Testis (tissue), 2 donors: ENCODE measurements around the gene BUD13.

ENCODE experiments used
- POLR2A ChIP-seq: fragments of 450-650 bp; IDR thresholded peaks from one replicate; pipeline ENCODE4 v1.6.1; 2017; ENCODE audit warnings: antibody characterized with exemption, mild to moderate bottlenecking, moderate library complexity
- TF ChIP-seq, protein P1 (sequence below), 3 experiments: fragments of 450-650 bp in 2 of 3; fragments of 200-600 bp in 1 of 3; sonication (generic) in 1 of 3; IDR thresholded peaks; one replicate each; pipeline ENCODE4 v1.5.1; 2016 to 2019; ENCODE audit warnings: antibody characterized with exemption in 3 of 3, mild to moderate bottlenecking in 2 of 3, moderate library complexity in 1 of 3

DNA sequence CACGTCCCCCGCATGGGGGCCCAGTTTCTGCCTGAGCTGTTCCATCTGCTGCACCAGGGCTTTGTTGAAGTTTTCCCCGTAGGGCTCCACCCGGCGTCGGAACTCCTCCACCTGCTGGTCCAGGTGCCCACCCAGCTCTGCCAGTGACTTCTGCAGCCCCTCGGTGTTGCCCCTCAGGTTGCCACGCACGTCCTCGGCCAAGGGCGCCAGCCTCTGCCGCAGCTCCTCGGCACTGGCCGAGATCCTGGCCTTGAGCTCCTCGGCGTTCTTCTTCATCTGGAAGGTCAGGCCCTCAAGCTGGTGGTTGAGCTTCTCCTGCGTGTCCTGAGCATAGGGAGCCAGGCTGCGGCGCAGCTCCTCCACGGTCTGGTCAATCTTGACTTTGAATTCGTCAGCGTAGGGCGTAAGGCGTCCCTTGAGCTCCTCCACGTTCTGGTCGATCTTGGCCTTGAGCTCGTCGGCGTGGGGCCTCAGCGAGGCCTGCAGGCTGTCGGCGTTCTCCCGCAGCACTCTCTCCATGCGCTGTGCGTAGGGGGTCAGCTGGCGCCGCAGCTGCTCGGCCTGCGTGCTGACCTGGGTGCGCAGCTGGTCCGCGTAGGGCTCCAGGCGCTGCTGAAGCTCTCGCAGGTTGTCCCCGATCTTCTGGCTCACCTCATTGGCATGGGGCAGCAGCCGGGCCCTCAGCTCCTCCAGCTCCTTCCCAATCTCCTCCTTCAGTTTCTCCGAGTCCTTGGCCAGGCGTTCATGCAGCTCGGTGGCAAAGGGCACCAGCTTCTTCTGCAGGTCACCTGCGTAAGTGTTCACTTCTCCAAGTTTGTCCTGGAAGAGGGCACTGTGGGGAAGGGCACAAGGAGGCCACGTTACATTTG, 48.5 kb upstream of the BUD13 start:
- TF ChIP-seq, protein P1, sequence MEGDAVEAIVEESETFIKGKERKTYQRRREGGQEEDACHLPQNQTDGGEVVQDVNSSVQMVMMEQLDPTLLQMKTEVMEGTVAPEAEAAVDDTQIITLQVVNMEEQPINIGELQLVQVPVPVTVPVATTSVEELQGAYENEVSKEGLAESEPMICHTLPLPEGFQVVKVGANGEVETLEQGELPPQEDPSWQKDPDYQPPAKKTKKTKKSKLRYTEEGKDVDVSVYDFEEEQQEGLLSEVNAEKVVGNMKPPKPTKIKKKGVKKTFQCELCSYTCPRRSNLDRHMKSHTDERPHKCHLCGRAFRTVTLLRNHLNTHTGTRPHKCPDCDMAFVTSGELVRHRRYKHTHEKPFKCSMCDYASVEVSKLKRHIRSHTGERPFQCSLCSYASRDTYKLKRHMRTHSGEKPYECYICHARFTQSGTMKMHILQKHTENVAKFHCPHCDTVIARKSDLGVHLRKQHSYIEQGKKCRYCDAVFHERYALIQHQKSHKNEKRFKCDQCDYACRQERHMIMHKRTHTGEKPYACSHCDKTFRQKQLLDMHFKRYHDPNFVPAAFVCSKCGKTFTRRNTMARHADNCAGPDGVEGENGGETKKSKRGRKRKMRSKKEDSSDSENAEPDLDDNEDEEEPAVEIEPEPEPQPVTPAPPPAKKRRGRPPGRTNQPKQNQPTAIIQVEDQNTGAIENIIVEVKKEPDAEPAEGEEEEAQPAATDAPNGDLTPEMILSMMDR (IDR thresholded peaks at IDR 0.05): no peak
- TF ChIP-seq POLR2A: no peak
